Kidney (tissue), 14 donors: ENCODE results near the gene ACADVL. TPM values are rescaled to one million over a fixed set of nuclear protein-coding genes. Genes with fewer than 3 reads are reported as not detected.

Experiments
- DNase-seq, 5 donors: peaks; one replicate each; pipeline ENCODE4 v3.0.0-alpha.2; 2013 to 2020
- FAIRE-seq: peaks from 2 replicates; lab custom pipeline; 2012; peaks lifted over from hg19 to GRCh38; lab: Jason Lieb, UNC
- H3K27ac ChIP-seq, 2 donors: one replicate each; pipeline ENCODE4 v1.7.0; 2013; ENCODE audit warnings: low read depth in 2 of 2, low read length in 2 of 2, inconsistent platforms in 1 of 2
- H3K27me3 ChIP-seq: one replicate; pipeline ENCODE4 v1.7.1; 2013; ENCODE audit warnings: low read length, inconsistent platforms; ENCODE audit not compliant: control insufficient read depth, insufficient read depth
- H3K36me3 ChIP-seq, 3 donors: one replicate each; pipeline versions ENCODE4 v1.7.0 to v1.7.1; 2013; ENCODE audit warnings: low read length in 3 of 3, control low read depth in 1 of 3, inconsistent platforms in 1 of 3; ENCODE audit not compliant: insufficient read depth in 3 of 3, control insufficient read depth in 2 of 3
- H3K4me1 ChIP-seq, 3 donors: one replicate each; pipeline versions ENCODE4 v1.7.0 to v1.7.1; 2013; ENCODE audit warnings: low read length in 3 of 3, inconsistent platforms in 1 of 3, low read depth in 1 of 3; ENCODE audit not compliant: control insufficient read depth in 2 of 3, insufficient read depth in 2 of 3
- H3K4me3 ChIP-seq, 3 donors: one replicate each; pipeline versions ENCODE4 v1.7.0 to v1.8.1; 2013; ENCODE audit warnings: low read length in 3 of 3, control low read depth in 1 of 3, inconsistent platforms in 1 of 3
- H3K9ac ChIP-seq, 3 donors: one replicate each; pipeline versions ENCODE4 v1.7.0 to v1.7.1; 2013; ENCODE audit warnings: low read length in 3 of 3, control low read depth in 1 of 3, inconsistent platforms in 1 of 3
- H3K9me3 ChIP-seq, 3 donors: one replicate each; pipeline versions ENCODE4 v1.7.0 to v1.7.1; 2013; ENCODE audit warnings: low read length in 3 of 3, control low read depth in 1 of 3, inconsistent platforms in 1 of 3; ENCODE audit not compliant: control insufficient read depth in 2 of 3, insufficient read depth in 1 of 3
- CTCF ChIP-seq: IDR thresholded peaks from 3 replicates; pipeline ENCODE4 v1.5.1; 2012; ENCODE audit warnings: mild to moderate bottlenecking, moderate library complexity, borderline replicate concordance; ENCODE audit not compliant: insufficient read depth; ENCODE audit errors: extremely low read depth
- intact Hi-C: fragments of 100-400 bp; cut with DNase I; formaldehyde crosslinking; loops from one replicate; pipeline ENCODE4 v1.11.1; 2022
- polyA plus RNA-seq: library from polyadenylated mRNA; stranded (reverse); fragments of 350-450 nt; fragmentation: Illumina TruSeq; extraction: RNeasy Lipid Tissue Mini Kit (QIAGEN cat#74804); gene quantifications from one replicate; pipeline ENCODE4 v1.2.3, GENCODE V29; 2014; ENCODE audit warnings: low read depth, low replicate concordance; ENCODE audit not compliant: insufficient read depth
- total RNA-seq: library from RNA; stranded (reverse); fragmentation: NEBNext Ultra II Directional; extraction: Animal tissue kit (Norgen Biotek cat#: 25700); gene quantifications from one replicate; pipeline ENCODE4 v1.2.1, GENCODE V29; 2021
- donor health status: control.
- donor health status: control.
- donor health status: control.
- donor health status: control.
- donor health status: control.
- donor health status: DM: yes; HTN: yes; CAD: no.
- donor health status: Normal renal cell carcinoma (clear cell type).

Gene ACADVL
- total and polyA plus RNA-seq, 2 donors from 2014 or later: 689 to 1,202 TPM

GRCh38 chr17:7205561-7205960 lies 14.2 kb upstream of the ACADVL start:
- peak overlapping the region in 2 of 3 donors; percentile 26 to 75 for H3K9ac ChIP-seq
- intact Hi-C loops: no loop called here
- H3K4me3 ChIP-seq: peak overlapping the region in 2 of 3 donors; percentile 58 to 67
- no peak for TF ChIP-seq CTCF
- H3K9me3 ChIP-seq: no peaks in the 10 kb centered on the region
- peak in 1 of 5 donors; percentile 50 for DNase-seq
- no peak for FAIRE-seq
- H3K27ac ChIP-seq: no peak overlapping the region
- no peaks in the 10 kb centered on the region for H3K27me3 ChIP-seq
- H3K4me1 ChIP-seq: no peaks in the 10 kb centered on the region
- H3K36me3 ChIP-seq: peaks cover 0 to 9% (median 0%) of the 10 kb centered on the region in 3 donors

- intact Hi-C loops: no loop called here
- peak in 4 of 5 donors; percentile 73 to 83 (median 80) for DNase-seq
- no peaks in the 10 kb centered on the region for H3K4me1 ChIP-seq
- no peaks in the 10 kb centered on the region for H3K27me3 ChIP-seq
- peaks cover 0 to 9% (median 0%) of the 10 kb centered on the region in 3 donors for H3K36me3 ChIP-seq
- FAIRE-seq: no peak
- no peak overlapping the region for H3K9ac ChIP-seq
- no peak for TF ChIP-seq CTCF
- H3K27ac ChIP-seq: no peak overlapping the region
- H3K9me3 ChIP-seq: no peaks in the 10 kb centered on the region
- no peak overlapping the region for H3K4me3 ChIP-seq
Observed at GRCh38 chr17:7207120-7208001, 12.4 kb upstream of the ACADVL start.

GRCh38 chr17:7208027-7208571 lies 11.6 kb upstream of the ACADVL start:
- Histone ChIP-seq H3K4me1 (no peaks in the 10 kb centered on the region), H3K9me3 (no peaks in the 10 kb centered on the region), H3K27ac (no peak overlapping the region), H3K36me3 (peaks cover 0 to 5% (median 0%) of the 10 kb centered on the region in 3 donors), H3K9ac (no peak overlapping the region), H3K4me3 (no peak overlapping the region), H3K27me3 (no peaks in the 10 kb centered on the region)
- FAIRE-seq (no peak), DNase-seq (peak in 3 of 5 donors; percentile 43 to 88 (median 65))
- TF ChIP-seq CTCF: no peak
- intact Hi-C loops: no loop called here
